ENCODE measurements around the gene DIP2C. TPM values are rescaled to one million over a fixed set of nuclear protein-coding genes. Genes with fewer than 3 reads are reported as not detected.

DIP2C gene
- total RNA-seq, 4 donors from 2014 or later, result 2.4 to 14.9 (median 6.1) TPM

DNA sequence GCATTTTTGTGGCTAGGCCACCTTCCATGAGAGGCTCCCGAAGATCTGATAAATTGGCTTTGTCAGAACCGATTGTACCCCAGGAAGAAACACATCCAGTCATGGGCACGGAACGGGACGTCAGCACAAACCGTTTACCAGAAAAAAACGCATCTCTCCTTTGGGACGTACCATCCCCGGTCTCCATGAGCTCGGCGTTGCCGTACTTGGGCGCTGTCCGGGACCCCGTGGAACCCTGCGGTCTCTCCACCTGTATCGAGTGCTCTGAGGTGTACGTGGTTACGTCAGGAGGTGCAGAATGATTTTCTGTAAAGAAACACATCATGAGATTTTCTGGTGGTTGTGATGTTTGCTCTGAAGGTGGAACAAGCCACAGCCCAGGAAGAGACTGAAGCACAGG lies 270.6 kb downstream of the DIP2C start:
- no peak for TF ChIP-seq POLR2A (IDR thresholded peaks at IDR 0.05)
- TF ChIP-seq, protein P1, sequence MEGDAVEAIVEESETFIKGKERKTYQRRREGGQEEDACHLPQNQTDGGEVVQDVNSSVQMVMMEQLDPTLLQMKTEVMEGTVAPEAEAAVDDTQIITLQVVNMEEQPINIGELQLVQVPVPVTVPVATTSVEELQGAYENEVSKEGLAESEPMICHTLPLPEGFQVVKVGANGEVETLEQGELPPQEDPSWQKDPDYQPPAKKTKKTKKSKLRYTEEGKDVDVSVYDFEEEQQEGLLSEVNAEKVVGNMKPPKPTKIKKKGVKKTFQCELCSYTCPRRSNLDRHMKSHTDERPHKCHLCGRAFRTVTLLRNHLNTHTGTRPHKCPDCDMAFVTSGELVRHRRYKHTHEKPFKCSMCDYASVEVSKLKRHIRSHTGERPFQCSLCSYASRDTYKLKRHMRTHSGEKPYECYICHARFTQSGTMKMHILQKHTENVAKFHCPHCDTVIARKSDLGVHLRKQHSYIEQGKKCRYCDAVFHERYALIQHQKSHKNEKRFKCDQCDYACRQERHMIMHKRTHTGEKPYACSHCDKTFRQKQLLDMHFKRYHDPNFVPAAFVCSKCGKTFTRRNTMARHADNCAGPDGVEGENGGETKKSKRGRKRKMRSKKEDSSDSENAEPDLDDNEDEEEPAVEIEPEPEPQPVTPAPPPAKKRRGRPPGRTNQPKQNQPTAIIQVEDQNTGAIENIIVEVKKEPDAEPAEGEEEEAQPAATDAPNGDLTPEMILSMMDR (IDR thresholded peaks at IDR 0.05), result no peak
- WGBS, 2 donors, result 94 to 95% methylated on average over 13 to 19 of the region's 19 CpGs
- intact Hi-C loops (cut with DNase I), result no loop called here
- H3K27ac ChIP-seq, result no peak overlapping the region
- H3K27me3 ChIP-seq, result no peaks in the 10 kb centered on the region
- no peak overlapping the region for H3K4me3 ChIP-seq
- H3K4me1 ChIP-seq, result no peaks in the 10 kb centered on the region
- DNase-seq, result no peak
- no peaks in the 10 kb centered on the region for H3K9me3 ChIP-seq
- H3K36me3 ChIP-seq, result peaks cover 0 to 71% (median 0%) of the 10 kb centered on the region in 3 donors

DNA sequence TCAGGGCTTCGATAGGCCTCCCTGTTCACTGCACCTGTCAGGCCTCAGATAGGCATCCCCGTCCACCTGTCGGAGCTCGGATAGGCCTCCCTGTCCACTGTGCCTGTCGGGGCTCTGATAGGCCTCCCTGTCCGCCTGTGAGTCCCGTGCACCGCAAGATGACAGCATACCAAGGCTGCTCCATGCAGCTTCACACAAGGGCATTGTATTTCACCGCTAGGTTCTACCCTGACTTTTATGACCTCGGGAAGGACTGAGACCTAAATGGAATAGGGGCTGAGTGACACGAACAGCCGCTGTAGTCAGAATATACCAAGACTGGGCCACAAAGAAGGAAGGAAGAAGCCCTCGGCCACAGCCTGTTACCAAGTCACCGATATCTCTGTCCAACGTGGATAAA lies 271.2 kb downstream of the DIP2C start:
- peaks cover 0 to 76% (median 0%) of the 10 kb centered on the region in 3 donors for H3K36me3 ChIP-seq
- TF ChIP-seq POLR2A (IDR thresholded peaks at IDR 0.05), result no peak
- TF ChIP-seq, protein P1 (IDR thresholded peaks at IDR 0.05), result no peak
- 82 to 86% methylated on average over 7 to 8 of the region's 15 CpGs for WGBS, 2 donors
- no peak overlapping the region for H3K27ac ChIP-seq
- H3K9me3 ChIP-seq, result no peaks in the 10 kb centered on the region
- no peak overlapping the region for H3K4me3 ChIP-seq
- no peaks in the 10 kb centered on the region for H3K27me3 ChIP-seq
- intact Hi-C loops (cut with DNase I), result no loop called here
- H3K4me1 ChIP-seq, result no peaks in the 10 kb centered on the region
- no peak for DNase-seq

DNA sequence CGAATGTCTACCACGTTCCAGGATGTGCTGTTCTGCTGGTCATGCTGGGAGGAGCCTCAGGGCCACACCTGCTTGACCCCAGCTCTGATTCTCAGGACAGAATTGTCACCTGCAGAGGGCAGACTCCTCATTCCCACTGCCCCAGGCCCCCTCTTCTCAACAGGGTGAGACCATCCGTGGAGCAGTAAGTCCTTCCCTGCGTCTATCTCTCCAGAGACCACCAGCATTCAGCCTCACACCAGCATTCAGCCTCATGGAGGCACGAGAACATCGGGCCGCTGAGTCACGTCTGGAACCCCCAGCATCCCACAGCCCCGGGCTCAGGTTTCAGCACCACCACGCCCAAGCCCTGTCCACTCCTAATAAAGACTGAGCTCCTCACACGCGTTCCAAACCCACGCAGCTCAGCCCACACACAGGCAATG lies 273.4 kb downstream of the DIP2C start:
- no peaks in the 10 kb centered on the region for H3K9me3 ChIP-seq
- H3K36me3 ChIP-seq, result peaks cover 0 to 65% (median 0%) of the 10 kb centered on the region in 3 donors
- no peaks in the 10 kb centered on the region for H3K4me1 ChIP-seq
- intact Hi-C loops (cut with DNase I), result no loop called here
- H3K4me3 ChIP-seq, result no peak overlapping the region
- no peak for DNase-seq
- WGBS, 2 donors, result 83 to 84% methylated on average over 11 to 13 of the region's 13 CpGs
- TF ChIP-seq POLR2A (IDR thresholded peaks at IDR 0.05), result no peak
- TF ChIP-seq, protein P1 (IDR thresholded peaks at IDR 0.05), result no peak
- no peak overlapping the region for H3K27ac ChIP-seq
- H3K27me3 ChIP-seq, result no peaks in the 10 kb centered on the region

DNA sequence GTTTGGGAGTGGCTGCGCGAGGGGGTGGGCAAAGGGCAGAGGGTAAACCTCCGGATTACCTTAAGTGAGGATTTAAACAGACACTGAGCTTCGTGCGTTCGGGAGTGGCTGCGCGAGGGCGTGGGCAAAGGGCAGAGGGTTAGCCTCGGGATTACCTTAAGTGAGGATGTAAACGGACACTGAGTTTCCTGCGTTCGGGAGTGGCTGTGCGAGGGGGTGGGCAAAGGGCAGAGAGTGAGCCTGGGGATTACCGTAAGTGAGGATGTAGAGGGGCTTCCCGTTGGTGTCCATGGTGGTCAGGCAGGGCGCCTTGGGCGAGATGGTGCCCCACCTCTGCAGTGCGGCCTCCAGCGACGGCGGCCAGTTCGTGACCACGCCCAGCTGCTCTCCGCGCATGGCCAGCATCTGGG lies 275.8 kb downstream of the DIP2C start:
- TF ChIP-seq POLR2A (IDR thresholded peaks at IDR 0.05), result no peak
- TF ChIP-seq, protein P1 (IDR thresholded peaks at IDR 0.05), result no peak
- intact Hi-C loops (cut with DNase I), result no loop called here
- H3K27ac ChIP-seq, result no peak overlapping the region
- DNase-seq, result no peak
- no peaks in the 10 kb centered on the region for H3K9me3 ChIP-seq
- H3K27me3 ChIP-seq, result no peaks in the 10 kb centered on the region
- H3K4me3 ChIP-seq, result no peak overlapping the region
- 87 to 88% methylated on average over 25 to 26 of the region's 26 CpGs for WGBS, 2 donors
- H3K36me3 ChIP-seq, result peaks cover 0 to 63% (median 0%) of the 10 kb centered on the region in 3 donors
- no peaks in the 10 kb centered on the region for H3K4me1 ChIP-seq

DNA sequence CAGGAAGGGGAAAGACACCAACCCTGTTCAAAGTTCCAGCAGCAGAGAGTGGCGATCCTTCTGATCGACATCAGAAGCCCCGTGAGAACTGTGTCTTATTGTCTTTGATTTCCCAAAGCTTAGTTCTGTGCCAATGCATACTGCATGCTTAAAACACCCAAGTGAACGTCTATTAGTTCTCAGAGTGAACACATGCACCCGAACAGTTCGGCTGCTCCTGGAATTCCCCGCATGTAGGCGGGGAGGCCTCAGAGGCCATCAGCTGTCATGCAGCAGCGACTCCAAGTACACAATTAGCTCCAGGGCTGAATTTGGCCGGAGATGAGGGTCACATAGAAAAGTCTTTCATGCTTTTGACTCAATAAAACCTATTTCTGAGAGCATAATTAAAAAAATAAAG lies 277.4 kb downstream of the DIP2C start:
- intact Hi-C loops (cut with DNase I), result no loop called here
- peaks cover 0 to 68% (median 0%) of the 10 kb centered on the region in 3 donors for H3K36me3 ChIP-seq
- DNase-seq, result no peak

More for the DNA sequence above, 277.4 kb downstream of the DIP2C start:
- Histone ChIP-seq H3K4me3 (no peak overlapping the region), H3K9me3 (no peaks in the 10 kb centered on the region), H3K4me1 (no peaks in the 10 kb centered on the region), H3K27me3 (no peaks in the 10 kb centered on the region), H3K27ac (no peak overlapping the region)
- TF ChIP-seq POLR2A (IDR thresholded peaks at IDR 0.05), result no peak
- TF ChIP-seq, protein P1 (IDR thresholded peaks at IDR 0.05), result no peak
- 70 to 79% methylated on average over 8 to 10 of the region's 10 CpGs for WGBS, 2 donors
